ENCODE measurements around the gene CLNK. TPM values are rescaled to one million over a fixed set of nuclear protein-coding genes. Genes with fewer than 3 reads are reported as not detected.

CLNK gene
- total and polyA plus RNA-seq, 8 donors = 0.08 to 2.7 (median 0.72) TPM; not detected in 4

GRCh38 chr4:10659251-10659650, 25.3 kb downstream of the CLNK start:
- TF ChIP-seq EP300 (IDR thresholded peaks at IDR 0.05) (no peak), POLR2A (IDR thresholded peaks at IDR 0.05) (no peak), POLR2AphosphoS5 (IDR thresholded peaks at IDR 0.05) (no peak)
- TF ChIP-seq, protein P1, sequence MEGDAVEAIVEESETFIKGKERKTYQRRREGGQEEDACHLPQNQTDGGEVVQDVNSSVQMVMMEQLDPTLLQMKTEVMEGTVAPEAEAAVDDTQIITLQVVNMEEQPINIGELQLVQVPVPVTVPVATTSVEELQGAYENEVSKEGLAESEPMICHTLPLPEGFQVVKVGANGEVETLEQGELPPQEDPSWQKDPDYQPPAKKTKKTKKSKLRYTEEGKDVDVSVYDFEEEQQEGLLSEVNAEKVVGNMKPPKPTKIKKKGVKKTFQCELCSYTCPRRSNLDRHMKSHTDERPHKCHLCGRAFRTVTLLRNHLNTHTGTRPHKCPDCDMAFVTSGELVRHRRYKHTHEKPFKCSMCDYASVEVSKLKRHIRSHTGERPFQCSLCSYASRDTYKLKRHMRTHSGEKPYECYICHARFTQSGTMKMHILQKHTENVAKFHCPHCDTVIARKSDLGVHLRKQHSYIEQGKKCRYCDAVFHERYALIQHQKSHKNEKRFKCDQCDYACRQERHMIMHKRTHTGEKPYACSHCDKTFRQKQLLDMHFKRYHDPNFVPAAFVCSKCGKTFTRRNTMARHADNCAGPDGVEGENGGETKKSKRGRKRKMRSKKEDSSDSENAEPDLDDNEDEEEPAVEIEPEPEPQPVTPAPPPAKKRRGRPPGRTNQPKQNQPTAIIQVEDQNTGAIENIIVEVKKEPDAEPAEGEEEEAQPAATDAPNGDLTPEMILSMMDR (IDR thresholded peaks at IDR 0.05) = no peak
- Histone ChIP-seq H3K36me3 (no peaks in the 10 kb centered on the region), H3K4me3 (no peak overlapping the region), H3K27ac (no peak overlapping the region), H3K9me3 (no peaks in the 10 kb centered on the region), H3K27me3 (no peaks in the 10 kb centered on the region), H3K4me1 (peaks cover 0 to 19% (median 10%) of the 10 kb centered on the region in 4 donors)
- intact Hi-C loops (cut with DNase I; ENCODE audit: low total_unique reads) = no loop called here
- DNase-seq = no peak
- WGBS, 5 donors = 58 to 77% (median 73%) methylated on average over 6 of the region's 6 CpGs

GRCh38 chr4:10656988-10657387, 27.6 kb downstream of the CLNK start:
- 21 to 40% (median 24%) methylated on average over 2 of the region's 2 CpGs for WGBS, 5 donors

DNA sequence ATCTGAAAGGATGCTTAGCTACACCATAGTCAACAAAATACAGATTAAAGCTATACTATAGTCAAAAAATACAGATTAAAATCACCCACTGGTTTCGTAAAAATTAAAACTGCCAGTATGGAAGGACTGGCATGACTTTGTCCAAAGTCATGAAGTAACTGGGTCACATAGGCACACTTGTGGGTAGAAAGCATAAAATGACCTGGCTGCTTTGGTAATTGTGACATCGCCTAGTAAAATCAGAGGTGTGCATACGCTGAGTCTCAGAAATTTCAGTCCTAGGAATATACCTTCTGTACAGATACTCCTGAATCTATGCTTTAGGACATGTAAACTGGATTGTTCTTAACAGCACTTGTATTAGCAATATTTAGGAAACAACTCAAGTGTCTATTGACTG, 28.1 kb downstream of the CLNK start:
- WGBS, 5 donors = 80 to 95% (median 86%) methylated on average over 3 of the region's 3 CpGs

More at GRCh38 chr4:10656988-10657387, 27.6 kb downstream of the CLNK start:
- no peak overlapping the region for H3K4me3 ChIP-seq
- intact Hi-C loops (cut with DNase I; ENCODE audit: low total_unique reads) = no loop called here
- no peaks in the 10 kb centered on the region for H3K9me3 ChIP-seq
- no peaks in the 10 kb centered on the region for H3K36me3 ChIP-seq
- H3K27me3 ChIP-seq = no peaks in the 10 kb centered on the region
- DNase-seq = peak in 1 of 2 donors; percentile 57
- peak overlapping the region in 2 of 5 donors; percentile 7 to 49 for H3K27ac ChIP-seq
- H3K4me1 ChIP-seq = peaks cover 0 to 19% (median 10%) of the 10 kb centered on the region in 4 donors
- TF ChIP-seq POLR2AphosphoS5 (IDR thresholded peaks at IDR 0.05) = peak in 2 of 3 donors; percentile 9 to 21
- TF ChIP-seq EP300 (IDR thresholded peaks at IDR 0.05) = no peak

GRCh38 chr4:10655968-10656367, 28.6 kb downstream of the CLNK start:
- Histone ChIP-seq H3K4me3 (no peak overlapping the region), H3K27me3 (no peaks in the 10 kb centered on the region), H3K36me3 (no peaks in the 10 kb centered on the region), H3K9me3 (no peaks in the 10 kb centered on the region), H3K27ac (peak overlapping the region in 1 of 5 donors; percentile 21), H3K4me1 (peaks cover 0 to 19% (median 10%) of the 10 kb centered on the region in 4 donors)
- DNase-seq = no peak
- no peak for TF ChIP-seq POLR2A (IDR thresholded peaks at IDR 0.05)
- TF ChIP-seq, protein P1 (IDR thresholded peaks at IDR 0.05) = no peak
- TF ChIP-seq POLR2AphosphoS5 (IDR thresholded peaks at IDR 0.05) = no peak
- TF ChIP-seq EP300 (IDR thresholded peaks at IDR 0.05) = no peak
- intact Hi-C loops (cut with DNase I; ENCODE audit: low total_unique reads) = no loop called here
- 55 to 64% (median 59%) methylated on average over 6 of the region's 6 CpGs for WGBS, 5 donors

More for the DNA sequence above, 28.1 kb downstream of the CLNK start:
- no peaks in the 10 kb centered on the region for H3K27me3 ChIP-seq
- no peak for DNase-seq
- intact Hi-C loops (cut with DNase I; ENCODE audit: low total_unique reads) = no loop called here
- TF ChIP-seq, protein P1 (IDR thresholded peaks at IDR 0.05) = no peak
- no peak overlapping the region for H3K4me3 ChIP-seq
- no peaks in the 10 kb centered on the region for H3K36me3 ChIP-seq
- no peaks in the 10 kb centered on the region for H3K9me3 ChIP-seq
- H3K27ac ChIP-seq = peak overlapping the region in 2 of 5 donors; percentile 7 to 21
- H3K4me1 ChIP-seq = peaks cover 0 to 19% (median 10%) of the 10 kb centered on the region in 4 donors

- H3K9me3 ChIP-seq = no peaks in the 10 kb centered on the region
- H3K27ac ChIP-seq = no peak overlapping the region
- no peaks in the 10 kb centered on the region for H3K36me3 ChIP-seq
- 77 to 93% (median 88%) methylated on average over 2 of the region's 2 CpGs for WGBS, 5 donors
- no peaks in the 10 kb centered on the region for H3K27me3 ChIP-seq
- no peak for TF ChIP-seq EP300 (IDR thresholded peaks at IDR 0.05)
- TF ChIP-seq, protein P1 (IDR thresholded peaks at IDR 0.05) = no peak
- no peak for TF ChIP-seq POLR2A (IDR thresholded peaks at IDR 0.05)
- no peak for TF ChIP-seq POLR2AphosphoS5 (IDR thresholded peaks at IDR 0.05)
- no peak overlapping the region for H3K4me3 ChIP-seq
- no peaks in the 10 kb centered on the region for H3K4me1 ChIP-seq
- intact Hi-C loops (cut with DNase I; ENCODE audit: low total_unique reads) = no loop called here
- DNase-seq = no peak
Measured at GRCh38 chr4:10648479-10648878, 36.1 kb downstream of the CLNK start.
